ENCODE measurements around the gene ROBO1. TPM values are rescaled to one million over a fixed set of nuclear protein-coding genes. Genes with fewer than 3 reads are reported as not detected.

The ROBO1 gene
- total RNA-seq, 2 experiments from 2014 or later, result 1.3 to 2.1 TPM

DNA sequence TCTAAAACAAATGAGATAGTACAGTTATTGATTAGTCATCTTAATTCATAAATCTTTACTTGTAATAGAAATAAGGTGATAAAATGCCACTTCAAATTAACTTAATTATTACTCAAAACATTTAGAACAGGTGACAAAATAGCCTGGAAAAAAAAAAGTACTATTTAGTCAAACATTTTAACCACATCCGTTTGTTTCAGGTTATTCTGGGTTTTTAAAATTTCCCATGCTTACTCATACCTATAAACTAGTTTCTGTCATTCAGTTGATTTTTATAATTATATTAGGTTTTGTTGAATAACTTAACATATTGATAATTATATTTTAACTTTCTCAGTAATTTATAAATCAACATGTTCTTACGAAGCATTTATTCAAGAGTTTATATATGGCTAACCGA, 483.0 kb downstream of the ROBO1 start:
- DNase-seq (no peak), ATAC-seq (no peak)
- ChIA-PET CTCF (no interaction called here), POLR2A (no interaction called here)
- Mint-ChIP-seq H3K4me3 (no peak overlapping the region), H3K27me3 (no peaks in the 10 kb centered on the region), H3K9me3 (ENCODE audit: low read depth) (peaks cover 7% of the 10 kb centered on the region), H3K27ac (no peak overlapping the region), H3K4me1 (no peaks in the 10 kb centered on the region), H3K36me3 (ENCODE audit: low read depth) (no peaks in the 10 kb centered on the region)
- intact Hi-C loops (cut with DNase I, micrococcal nuclease), result no loop called here

DNA sequence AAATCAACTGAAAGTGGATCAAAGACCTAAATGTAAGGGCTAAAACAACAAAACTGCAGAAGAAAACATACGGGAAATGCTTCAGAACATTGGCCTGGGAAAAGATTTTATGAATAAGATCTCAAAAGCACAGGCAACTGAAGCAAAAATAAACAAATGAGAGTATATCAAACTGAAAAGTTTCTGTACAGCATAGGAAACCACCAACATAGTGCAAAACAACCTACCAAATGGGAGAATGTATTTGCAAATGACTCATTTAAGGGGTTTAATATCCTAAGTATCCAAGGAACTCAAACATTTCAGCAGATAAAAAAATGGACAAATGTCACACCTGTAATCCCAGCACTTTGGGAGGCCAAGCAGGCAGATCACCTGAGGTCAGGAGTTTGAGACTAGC, 489.1 kb downstream of the ROBO1 start:
- H3K4me3 Mint-ChIP-seq, result no peak overlapping the region
- H3K9me3 Mint-ChIP-seq (ENCODE audit: low read depth), result peaks cover 10% of the 10 kb centered on the region
- H3K36me3 Mint-ChIP-seq (ENCODE audit: low read depth), result no peaks in the 10 kb centered on the region
- ATAC-seq, result no peak
- POLR2A ChIA-PET, result no interaction called here
- no peak for DNase-seq
- no peaks in the 10 kb centered on the region for H3K27me3 Mint-ChIP-seq
- CTCF ChIA-PET, result no interaction called here
- no peak overlapping the region for H3K27ac Mint-ChIP-seq
- intact Hi-C loops (cut with DNase I, micrococcal nuclease), result no loop called here
- no peaks in the 10 kb centered on the region for H3K4me1 Mint-ChIP-seq

DNA sequence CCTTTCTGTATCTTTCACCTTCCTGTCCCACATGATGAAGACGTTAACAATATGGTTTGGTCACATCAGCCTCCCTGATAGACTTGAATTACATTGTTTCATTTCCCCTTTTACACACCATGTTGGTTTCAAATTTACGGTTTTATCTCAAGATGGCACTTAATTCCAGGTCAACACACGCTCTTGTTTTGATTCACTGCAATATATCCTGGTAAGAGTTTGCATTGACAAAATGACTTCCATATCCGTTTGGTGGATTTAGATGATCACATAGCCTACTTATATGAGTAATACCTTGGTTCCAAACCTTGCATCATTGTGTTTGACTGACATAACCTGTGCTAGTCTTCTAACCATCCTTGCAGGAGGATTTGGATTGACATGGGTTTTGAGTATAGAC, 499.4 kb downstream of the ROBO1 start:
- no peak for ATAC-seq
- no peaks in the 10 kb centered on the region for H3K27me3 Mint-ChIP-seq
- ChIA-PET POLR2A (no interaction called here), CTCF (no interaction called here)
- intact Hi-C loops (cut with DNase I, micrococcal nuclease), result no loop called here
- peaks cover 2% of the 10 kb centered on the region for H3K9me3 Mint-ChIP-seq (ENCODE audit: low read depth)
- H3K4me3 Mint-ChIP-seq, result no peak overlapping the region
- no peak for DNase-seq
- H3K4me1 Mint-ChIP-seq, result no peaks in the 10 kb centered on the region
- no peaks in the 10 kb centered on the region for H3K36me3 Mint-ChIP-seq (ENCODE audit: low read depth)
- no peak overlapping the region for H3K27ac Mint-ChIP-seq

DNA sequence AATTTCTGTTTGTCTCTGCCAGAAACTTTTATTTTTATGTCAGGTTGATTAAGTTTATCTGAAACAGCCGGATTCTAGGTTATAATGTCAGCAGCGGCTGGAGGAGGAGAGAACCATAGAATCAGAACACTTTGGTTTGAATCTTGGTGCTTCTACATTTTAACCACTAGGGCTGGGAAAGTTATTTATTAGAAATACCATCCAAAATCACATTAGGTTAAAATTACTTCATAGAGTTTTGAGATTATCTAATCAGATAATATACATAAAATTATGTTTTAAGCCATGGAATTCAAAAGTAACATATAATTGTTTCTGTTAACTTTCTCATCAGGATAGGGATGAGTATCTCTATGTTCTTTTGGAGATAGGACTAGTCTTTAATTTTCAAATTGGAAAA, 502.9 kb downstream of the ROBO1 start:
- DNase-seq (no peak), ATAC-seq (no peak)
- Mint-ChIP-seq H3K27ac (no peak overlapping the region), H3K4me3 (no peak overlapping the region), H3K9me3 (ENCODE audit: low read depth) (peaks cover 3% of the 10 kb centered on the region), H3K4me1 (no peaks in the 10 kb centered on the region), H3K27me3 (no peaks in the 10 kb centered on the region), H3K36me3 (ENCODE audit: low read depth) (no peaks in the 10 kb centered on the region)
- ChIA-PET CTCF (no interaction called here), POLR2A (no interaction called here)
- intact Hi-C loops (cut with DNase I, micrococcal nuclease), result no loop called here

DNA sequence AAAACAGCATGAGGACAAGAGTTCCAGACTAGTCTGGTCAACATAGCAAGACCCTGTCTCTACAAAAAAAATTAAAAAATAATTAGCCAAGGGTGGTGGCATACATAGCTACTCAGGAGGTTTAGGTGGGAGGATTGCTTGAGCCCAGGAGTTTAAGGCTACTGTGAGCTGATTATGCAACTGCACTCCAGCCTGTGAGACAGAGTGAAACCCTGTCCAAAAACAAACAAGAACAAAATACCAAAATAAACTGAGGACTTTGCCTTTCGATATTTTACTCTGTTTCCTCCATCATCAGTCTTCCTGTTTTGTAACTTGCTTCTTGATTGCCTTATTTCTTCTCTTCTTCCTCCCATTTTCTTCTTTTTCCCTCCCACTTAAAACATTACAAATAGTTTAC, 504.4 kb downstream of the ROBO1 start:
- Mint-ChIP-seq H3K27me3 (no peaks in the 10 kb centered on the region), H3K27ac (no peak overlapping the region), H3K4me3 (no peak overlapping the region), H3K36me3 (ENCODE audit: low read depth) (no peaks in the 10 kb centered on the region), H3K4me1 (no peaks in the 10 kb centered on the region), H3K9me3 (ENCODE audit: low read depth) (peaks cover 3% of the 10 kb centered on the region)
- ATAC-seq (no peak), DNase-seq (no peak)
- intact Hi-C loops (cut with DNase I, micrococcal nuclease), result no loop called here
- POLR2A ChIA-PET, result no interaction called here
- CTCF ChIA-PET, result no interaction called here

DNA sequence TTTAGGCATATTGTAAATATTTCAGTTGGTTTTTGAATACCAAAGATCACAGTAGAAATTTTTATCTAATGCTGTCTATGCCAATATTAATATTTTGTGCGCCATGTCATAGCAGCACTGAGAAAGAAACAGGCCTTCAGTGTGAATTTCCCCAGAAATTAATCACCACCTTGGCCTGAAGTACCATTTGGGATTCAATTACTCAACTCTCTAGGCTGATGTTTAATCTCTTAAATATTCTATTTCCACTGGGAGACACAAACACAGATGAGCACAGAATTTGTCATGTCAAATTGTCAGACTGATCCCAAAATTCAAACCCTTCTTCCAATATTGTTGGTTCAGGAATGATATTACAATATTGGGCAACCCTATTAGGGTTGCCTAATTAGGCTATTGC, 509.3 kb downstream of the ROBO1 start:
- no peaks in the 10 kb centered on the region for H3K4me1 Mint-ChIP-seq
- no peak for ATAC-seq
- ChIA-PET POLR2A (no interaction called here), CTCF (no interaction called here)
- no peak overlapping the region for H3K4me3 Mint-ChIP-seq
- H3K9me3 Mint-ChIP-seq (ENCODE audit: low read depth), result peaks cover 3% of the 10 kb centered on the region
- H3K27ac Mint-ChIP-seq, result no peak overlapping the region
- no peak for DNase-seq
- intact Hi-C loops (cut with DNase I, micrococcal nuclease), result no loop called here
- H3K36me3 Mint-ChIP-seq (ENCODE audit: low read depth), result no peaks in the 10 kb centered on the region
- no peaks in the 10 kb centered on the region for H3K27me3 Mint-ChIP-seq

DNA sequence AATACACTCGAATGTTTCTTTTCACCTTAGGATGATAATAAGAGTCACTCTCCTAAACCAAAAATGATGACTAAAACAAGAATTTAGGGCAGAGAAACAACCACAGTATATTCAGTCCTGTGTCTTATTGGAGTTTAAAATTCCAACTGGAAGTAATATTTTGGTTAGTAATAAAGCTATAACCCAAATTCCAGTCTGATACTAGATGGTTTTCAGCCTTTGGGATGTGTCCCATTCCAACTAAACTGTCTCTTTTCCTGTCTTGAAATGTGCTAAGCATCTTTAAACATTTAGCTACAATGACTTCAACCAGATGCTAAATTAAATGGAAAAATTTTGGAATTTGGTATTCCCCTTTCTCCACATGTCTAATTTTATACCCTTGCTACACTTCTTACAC, 510.0 kb downstream of the ROBO1 start:
- no peak for DNase-seq
- ChIA-PET POLR2A (no interaction called here), CTCF (no interaction called here)
- no peaks in the 10 kb centered on the region for H3K36me3 Mint-ChIP-seq (ENCODE audit: low read depth)
- intact Hi-C loops (cut with DNase I, micrococcal nuclease), result no loop called here
- H3K27ac Mint-ChIP-seq, result no peak overlapping the region
- H3K9me3 Mint-ChIP-seq (ENCODE audit: low read depth), result no peaks in the 10 kb centered on the region
- ATAC-seq, result no peak
- H3K4me1 Mint-ChIP-seq, result no peaks in the 10 kb centered on the region
- H3K4me3 Mint-ChIP-seq, result no peak overlapping the region
- no peaks in the 10 kb centered on the region for H3K27me3 Mint-ChIP-seq

DNA sequence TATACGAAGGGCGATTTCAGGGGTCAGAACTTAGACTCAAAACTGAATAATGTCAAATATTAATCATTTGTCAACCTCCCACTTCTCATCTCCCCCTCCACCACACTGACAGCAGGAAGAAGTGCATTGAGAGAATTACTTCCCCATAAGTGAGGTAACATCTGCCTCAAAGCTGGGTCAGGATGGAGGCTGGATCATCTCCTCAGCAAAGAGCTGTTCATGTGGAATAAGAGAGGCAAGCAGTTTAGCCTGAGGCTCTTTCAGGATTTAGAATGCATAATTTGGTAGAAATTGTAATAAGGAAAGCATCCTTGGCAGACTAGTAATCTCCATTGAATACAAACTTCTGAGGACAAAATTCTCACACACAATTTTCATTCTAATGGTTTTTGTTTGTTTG, 512.1 kb downstream of the ROBO1 start:
- DNase-seq (no peak), ATAC-seq (no peak)
- Mint-ChIP-seq H3K27me3 (no peaks in the 10 kb centered on the region), H3K27ac (no peak overlapping the region), H3K36me3 (ENCODE audit: low read depth) (no peaks in the 10 kb centered on the region), H3K4me3 (no peak overlapping the region), H3K9me3 (ENCODE audit: low read depth) (no peaks in the 10 kb centered on the region), H3K4me1 (no peaks in the 10 kb centered on the region)
- intact Hi-C loops (cut with DNase I, micrococcal nuclease), result no loop called here
- CTCF ChIA-PET, result no interaction called here
- POLR2A ChIA-PET, result no interaction called here

DNA sequence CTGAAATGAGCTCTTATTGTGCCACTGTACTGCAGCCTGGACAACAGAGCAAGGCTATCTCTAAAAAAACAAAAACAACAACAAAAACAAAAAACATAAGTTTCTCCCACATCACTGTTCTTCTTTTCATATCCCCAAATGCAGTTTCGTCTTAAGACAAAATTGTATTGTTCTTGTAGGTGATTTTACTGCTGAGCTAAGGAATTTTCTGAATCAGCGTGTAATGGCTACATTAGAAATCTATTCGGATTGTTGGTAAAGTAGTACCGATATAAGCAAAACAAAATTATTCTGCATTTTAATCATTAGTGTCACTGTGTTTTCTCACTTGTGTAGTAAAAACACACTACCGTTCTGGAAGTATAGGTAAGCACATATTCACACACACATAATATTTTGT, 512.5 kb downstream of the ROBO1 start:
- no peaks in the 10 kb centered on the region for H3K27me3 Mint-ChIP-seq
- H3K27ac Mint-ChIP-seq, result no peak overlapping the region
- DNase-seq (no peak), ATAC-seq (no peak)
- intact Hi-C loops (cut with DNase I, micrococcal nuclease), result no loop called here
- ChIA-PET POLR2A (no interaction called here), CTCF (no interaction called here)
- no peaks in the 10 kb centered on the region for H3K36me3 Mint-ChIP-seq (ENCODE audit: low read depth)
- no peak overlapping the region for H3K4me3 Mint-ChIP-seq
- H3K9me3 Mint-ChIP-seq (ENCODE audit: low read depth), result peaks cover 1% of the 10 kb centered on the region
- no peaks in the 10 kb centered on the region for H3K4me1 Mint-ChIP-seq

DNA sequence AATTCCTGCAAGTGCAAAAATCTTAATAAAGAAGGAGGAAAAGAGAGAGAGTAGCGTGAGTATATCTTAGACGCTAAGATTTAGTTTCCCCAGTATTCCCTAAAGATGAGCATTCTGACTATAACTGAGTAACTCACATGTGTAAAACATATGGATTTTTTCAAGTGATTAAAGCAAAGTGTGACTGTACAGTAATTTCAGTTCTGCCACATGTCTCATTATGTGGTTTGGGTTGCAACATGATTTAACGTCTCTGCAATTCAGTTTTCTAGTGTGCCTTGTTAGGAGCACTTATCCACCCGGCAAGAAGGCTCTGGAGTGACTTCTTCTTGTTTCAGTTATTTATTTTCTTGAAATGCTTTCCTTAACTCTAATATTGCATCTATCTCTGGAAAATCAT, 514.1 kb downstream of the ROBO1 start:
- Mint-ChIP-seq H3K4me1 (no peaks in the 10 kb centered on the region), H3K27me3 (no peaks in the 10 kb centered on the region), H3K36me3 (ENCODE audit: low read depth) (no peaks in the 10 kb centered on the region), H3K4me3 (no peak overlapping the region), H3K27ac (no peak overlapping the region), H3K9me3 (ENCODE audit: low read depth) (peaks cover 6% of the 10 kb centered on the region)
- ChIA-PET CTCF (no interaction called here), POLR2A (no interaction called here)
- ATAC-seq (no peak), DNase-seq (no peak)
- intact Hi-C loops (cut with DNase I, micrococcal nuclease), result no loop called here

DNA sequence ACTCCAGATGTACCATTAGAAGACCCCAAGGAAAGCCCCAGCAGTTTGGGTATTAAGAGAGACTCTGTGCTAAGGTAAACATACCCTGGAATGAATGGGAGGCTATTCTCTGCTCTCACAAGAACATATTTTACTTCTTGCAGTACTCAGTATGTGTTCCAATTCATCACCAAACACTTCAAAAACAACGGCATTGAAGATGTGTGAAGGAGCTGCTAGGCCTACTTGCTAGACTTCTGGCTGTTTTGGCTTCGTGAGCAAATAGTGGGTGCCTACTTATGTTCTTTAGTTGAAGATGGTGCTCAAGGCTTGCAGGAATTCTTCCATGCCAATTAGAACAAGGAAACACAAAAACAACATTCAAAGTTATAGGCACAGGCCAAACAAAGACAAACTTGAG, 514.5 kb downstream of the ROBO1 start:
- H3K9me3 Mint-ChIP-seq (ENCODE audit: low read depth), result peaks cover 6% of the 10 kb centered on the region
- intact Hi-C loops (cut with DNase I, micrococcal nuclease), result no loop called here
- POLR2A ChIA-PET, result no interaction called here

DNA sequence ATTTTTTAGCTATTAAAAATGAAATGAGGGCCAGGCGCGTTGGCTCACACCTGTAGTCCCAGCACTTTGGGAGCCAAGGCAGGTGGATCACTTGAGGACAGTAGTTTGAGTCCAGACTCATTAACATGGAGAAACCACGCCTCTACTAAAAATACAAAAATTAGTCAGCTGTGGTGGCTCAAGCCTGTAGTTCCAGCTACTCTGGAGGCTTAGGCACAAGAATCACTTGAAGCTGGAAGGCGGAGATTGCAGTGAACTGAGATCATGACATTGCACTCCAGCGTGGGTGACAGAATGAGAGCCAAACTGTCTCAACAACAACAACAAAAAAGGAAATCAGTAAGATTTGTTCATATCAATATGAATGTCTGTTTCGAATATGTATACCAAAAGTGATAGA, 517.1 kb downstream of the ROBO1 start:
- ChIA-PET POLR2A (no interaction called here), CTCF (no interaction called here)
- Mint-ChIP-seq H3K36me3 (ENCODE audit: low read depth) (no peaks in the 10 kb centered on the region), H3K4me1 (no peaks in the 10 kb centered on the region), H3K4me3 (no peak overlapping the region), H3K27ac (no peak overlapping the region), H3K27me3 (no peaks in the 10 kb centered on the region), H3K9me3 (ENCODE audit: low read depth) (peaks cover 6% of the 10 kb centered on the region)
- DNase-seq (no peak), ATAC-seq (no peak)
- intact Hi-C loops (cut with DNase I, micrococcal nuclease), result no loop called here

More for the DNA sequence above, 514.5 kb downstream of the ROBO1 start:
- DNase-seq (no peak), ATAC-seq (no peak)
- no peaks in the 10 kb centered on the region for H3K27me3 Mint-ChIP-seq
- CTCF ChIA-PET, result no interaction called here
- H3K4me3 Mint-ChIP-seq, result no peak overlapping the region
- no peaks in the 10 kb centered on the region for H3K4me1 Mint-ChIP-seq
- H3K27ac Mint-ChIP-seq, result no peak overlapping the region
- H3K36me3 Mint-ChIP-seq (ENCODE audit: low read depth), result no peaks in the 10 kb centered on the region

DNA sequence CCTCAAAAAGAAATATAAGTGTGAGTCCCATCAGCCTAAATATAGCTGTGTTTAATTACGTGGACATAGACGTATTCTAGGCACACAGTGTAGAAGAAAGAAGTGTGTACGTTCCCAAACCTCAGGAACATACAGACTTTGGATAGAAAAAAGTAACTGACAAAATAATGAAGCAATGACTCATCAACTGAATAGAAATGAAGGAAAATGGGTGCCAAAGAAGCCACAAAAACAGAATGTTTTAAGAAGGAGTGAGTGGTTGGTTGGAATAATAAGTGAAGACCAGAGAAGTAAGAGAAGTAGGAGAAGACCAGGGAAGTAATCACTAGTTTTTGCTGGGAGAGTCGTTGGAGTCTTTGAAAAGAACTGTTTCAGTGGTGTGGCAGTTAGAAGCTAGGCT, 518.1 kb downstream of the ROBO1 start:
- H3K27me3 Mint-ChIP-seq, result no peaks in the 10 kb centered on the region
- CTCF ChIA-PET, result no interaction called here
- ATAC-seq, result no peak
- DNase-seq, result no peak
- intact Hi-C loops (cut with DNase I, micrococcal nuclease), result no loop called here
- no peak overlapping the region for H3K27ac Mint-ChIP-seq
- H3K36me3 Mint-ChIP-seq (ENCODE audit: low read depth), result no peaks in the 10 kb centered on the region
- POLR2A ChIA-PET, result no interaction called here
- peaks cover 6% of the 10 kb centered on the region for H3K9me3 Mint-ChIP-seq (ENCODE audit: low read depth)
- no peak overlapping the region for H3K4me3 Mint-ChIP-seq
- H3K4me1 Mint-ChIP-seq, result no peaks in the 10 kb centered on the region

Measured in activated CD4-positive, alpha-beta T cell treated with anti-CD3 and anti-CD28 coated beads for 36 hours (primary cell).